HEK293T (cell line): Measurements from ENCODE around the gene WFDC5.

Experiments
- ARNT ChIP-seq: fragments of 450-650 bp; IDR thresholded peaks from 2 replicates; pipeline ENCODE4 v1.6.1; 2017; ENCODE audit warnings: mild to moderate bottlenecking
- BHLHE40 ChIP-seq: fragments of 450-650 bp; IDR thresholded peaks from 2 replicates; pipeline ENCODE4 v1.6.1; 2016; ENCODE audit warnings: mild to moderate bottlenecking, moderate library complexity, borderline replicate concordance
- ELF4 ChIP-seq: fragments of 450-650 bp; IDR thresholded peaks from 2 replicates; pipeline ENCODE4 v1.6.1; 2017; ENCODE audit warnings: antibody characterized with exemption
- FOXA1 ChIP-seq: fragments of 450-650 bp; IDR thresholded peaks from 2 replicates; pipeline ENCODE4 v1.6.1; 2016; ENCODE audit warnings: mild to moderate bottlenecking
- FOXK2 ChIP-seq: fragments of 450-650 bp; IDR thresholded peaks from 2 replicates; pipeline ENCODE4 v1.6.1; 2016; ENCODE audit warnings: mild to moderate bottlenecking
- FOXM1 ChIP-seq: fragments of 450-650 bp; IDR thresholded peaks from 2 replicates; pipeline ENCODE4 v1.6.1; 2017; ENCODE audit warnings: mild to moderate bottlenecking, borderline replicate concordance
- HDGF ChIP-seq: fragments of 450-650 bp; IDR thresholded peaks from 2 replicates; pipeline ENCODE4 v1.6.1; 2017; ENCODE audit warnings: antibody characterized with exemption, borderline replicate concordance
- SP1 ChIP-seq: fragments of 450-650 bp; IDR thresholded peaks from 2 replicates; pipeline ENCODE4 v1.6.1; 2017
- SUZ12 ChIP-seq: fragments of 450-650 bp; IDR thresholded peaks from 2 replicates; pipeline ENCODE4 v1.6.1; 2016; ENCODE audit warnings: mild to moderate bottlenecking
- TARDBP ChIP-seq: fragments of 450-650 bp; IDR thresholded peaks from 2 replicates; pipeline ENCODE4 v1.6.1; 2016
- ZNF384 ChIP-seq: fragments of 450-650 bp; IDR thresholded peaks from 2 replicates; pipeline ENCODE4 v1.6.1; 2016

- TF ChIP-seq HDGF (no peak), FOXK2 (no peak), FOXA1 (no peak), BHLHE40 (no peak), TARDBP (no peak), ELF4 (no peak), SP1 (no peak), ZNF384 (no peak), SUZ12 (no peak), ARNT (no peak), FOXM1 (no peak)
Observed at GRCh38 chr20:45087097-45087790, 27.7 kb downstream of the WFDC5 start.
